Astrocyte (in vitro differentiated cells and primary cell): ENCODE results near the gene UMODL1. TPM values are rescaled to one million over a fixed set of nuclear protein-coding genes. Genes with fewer than 3 reads are reported as not detected.

Source experiments
- DNase-seq: peaks from one replicate; pipeline ENCODE4 v3.0.0-alpha.2; 2010; ENCODE audit warnings: low read depth
- FAIRE-seq: peaks from 2 replicates; lab custom pipeline; 2011; peaks lifted over from hg19 to GRCh38; lab: Jason Lieb, UNC
- H2AFZ ChIP-seq: 2 replicates; pipeline ENCODE4 v1.6.0; 2012; ENCODE audit warnings: low read depth, low read length, inconsistent platforms
- H3K27ac ChIP-seq: 2 replicates; pipeline ENCODE4 v1.5.1; 2011; ENCODE audit warnings: low read depth, low read length, inconsistent platforms
- H3K27me3 ChIP-seq: 2 replicates; pipeline ENCODE4 v1.6.0; 2011; ENCODE audit warnings: low read length, inconsistent platforms; ENCODE audit not compliant: insufficient read depth
- H3K36me3 ChIP-seq: 2 replicates; pipeline ENCODE4 v1.5.1; 2011; ENCODE audit warnings: low read length, inconsistent platforms; ENCODE audit not compliant: insufficient read depth
- H3K4me1 ChIP-seq: 2 replicates; pipeline ENCODE4 v1.5.1; 2011; ENCODE audit warnings: low read length, inconsistent platforms; ENCODE audit not compliant: insufficient read depth
- H3K4me2 ChIP-seq: 2 replicates; pipeline ENCODE4 v1.6.0; 2012; ENCODE audit warnings: low read length, inconsistent platforms
- H3K4me3 ChIP-seq: 2 replicates; pipeline ENCODE4 v1.5.1; 2011; ENCODE audit warnings: low read depth, mild to moderate bottlenecking, low read length, inconsistent platforms; ENCODE audit not compliant: insufficient read depth
- H3K79me2 ChIP-seq: 2 replicates; pipeline ENCODE4 v1.6.0; 2012; ENCODE audit warnings: mild to moderate bottlenecking, low read length, inconsistent platforms; ENCODE audit not compliant: insufficient read depth
- H3K9ac ChIP-seq: 2 replicates; pipeline ENCODE4 v1.6.0; 2012; ENCODE audit warnings: mild to moderate bottlenecking, low read length, inconsistent platforms
- H3K9me3 ChIP-seq: 2 replicates; pipeline ENCODE4 v1.5.1; 2012; ENCODE audit warnings: low read depth, mild to moderate bottlenecking, low read length, inconsistent platforms; ENCODE audit not compliant: insufficient read depth
- H4K20me1 ChIP-seq: 2 replicates; pipeline ENCODE4 v1.6.0; 2012; ENCODE audit warnings: low read length, inconsistent platforms; ENCODE audit not compliant: insufficient read depth
- H3K27ac Mint-ChIP-seq: one replicate; pipeline ENCODE4 v1.8.0; 2021; ENCODE audit warnings: mild to moderate bottlenecking, mixed read lengths; ENCODE audit not compliant: unreplicated experiment
- H3K27me3 Mint-ChIP-seq: one replicate; pipeline ENCODE4 v1.8.0; 2021; ENCODE audit warnings: low read depth, mixed read lengths; ENCODE audit not compliant: unreplicated experiment
- H3K36me3 Mint-ChIP-seq: one replicate; pipeline ENCODE4 v1.8.0; 2021; ENCODE audit warnings: low read depth, mixed read lengths; ENCODE audit not compliant: unreplicated experiment
- H3K4me1 Mint-ChIP-seq: one replicate; pipeline ENCODE4 v1.8.0; 2021; ENCODE audit warnings: low read depth, mixed read lengths; ENCODE audit not compliant: unreplicated experiment
- H3K4me3 Mint-ChIP-seq: one replicate; pipeline ENCODE4 v1.8.0; 2021; ENCODE audit warnings: mild to moderate bottlenecking, moderate library complexity, mixed read lengths; ENCODE audit not compliant: unreplicated experiment
- H3K9me3 Mint-ChIP-seq: one replicate; pipeline ENCODE4 v1.8.0; 2021; ENCODE audit warnings: mild to moderate bottlenecking, mixed read lengths; ENCODE audit not compliant: unreplicated experiment
- CTCF ChIP-seq: IDR thresholded peaks from 2 replicates; pipeline ENCODE4 v1.5.1; 2011; ENCODE audit warnings: low read depth, mild to moderate bottlenecking, inconsistent platforms, low read length, moderate library complexity; ENCODE audit not compliant: insufficient read depth
- EZH2 ChIP-seq: IDR thresholded peaks from 2 replicates; pipeline ENCODE4 v1.6.1; 2012; ENCODE audit warnings: mild to moderate bottlenecking, low read length, inconsistent platforms; ENCODE audit not compliant: insufficient read depth
- total RNA-seq: library from RNA; stranded (reverse); gene quantifications from 2 replicates; pipeline ENCODE4 v1.2.1, GENCODE V29; 2021

Gene UMODL1
- total RNA-seq, 1 donor from 2014 or later = not detected

GRCh38 chr21:42189431-42189830, 118.3 kb downstream of the UMODL1 start:
- no peak overlapping the region for H3K4me3 Mint-ChIP-seq
- Histone ChIP-seq H3K27me3 (peaks cover 10% of the 10 kb centered on the region), H3K9ac (no peak overlapping the region), H3K79me2 (no peaks in the 10 kb centered on the region), H3K36me3 (no peaks in the 10 kb centered on the region), H3K4me2 (no peak overlapping the region), H2AFZ (no peak overlapping the region), H3K4me1 (no peaks in the 10 kb centered on the region), H3K27ac (no peak overlapping the region), H3K4me3 (no peak overlapping the region), H3K9me3 (no peaks in the 10 kb centered on the region), H4K20me1 (no peaks in the 10 kb centered on the region)
- H3K27ac Mint-ChIP-seq = no peak overlapping the region
- peaks cover 21% of the 10 kb centered on the region for H3K4me1 Mint-ChIP-seq
- FAIRE-seq = no peak
- peaks cover 4% of the 10 kb centered on the region for H3K9me3 Mint-ChIP-seq
- H3K36me3 Mint-ChIP-seq = peaks cover 2% of the 10 kb centered on the region
- DNase-seq = no peak
- no peak for TF ChIP-seq CTCF
- no peak for TF ChIP-seq EZH2
- H3K27me3 Mint-ChIP-seq = peaks cover 30% of the 10 kb centered on the region

GRCh38 chr21:42189860-42190485, 118.9 kb downstream of the UMODL1 start:
- no peaks in the 10 kb centered on the region for H3K79me2 ChIP-seq
- Mint-ChIP-seq H3K4me3 (no peak overlapping the region), H3K4me1 (peaks cover 21% of the 10 kb centered on the region), H3K36me3 (peaks cover 2% of the 10 kb centered on the region), H3K9me3 (peaks cover 4% of the 10 kb centered on the region), H3K27ac (no peak overlapping the region), H3K27me3 (peaks cover 30% of the 10 kb centered on the region)
- H3K36me3 ChIP-seq = no peaks in the 10 kb centered on the region
- no peak overlapping the region for H3K4me3 ChIP-seq
- no peak overlapping the region for H3K4me2 ChIP-seq
- H2AFZ ChIP-seq = no peak overlapping the region
- no peak overlapping the region for H3K9ac ChIP-seq
- H3K9me3 ChIP-seq = no peaks in the 10 kb centered on the region
- no peaks in the 10 kb centered on the region for H3K4me1 ChIP-seq
- DNase-seq (no peak), FAIRE-seq (no peak)
- no peak for TF ChIP-seq EZH2
- TF ChIP-seq CTCF = no peak
- no peaks in the 10 kb centered on the region for H4K20me1 ChIP-seq
- peaks cover 10% of the 10 kb centered on the region for H3K27me3 ChIP-seq
- H3K27ac ChIP-seq = no peak overlapping the region

GRCh38 chr21:42190486-42190863, 119.4 kb downstream of the UMODL1 start:
- Histone ChIP-seq H3K4me1 (no peaks in the 10 kb centered on the region), H4K20me1 (no peaks in the 10 kb centered on the region), H3K4me3 (no peak overlapping the region), H3K9me3 (no peaks in the 10 kb centered on the region), H3K4me2 (no peak overlapping the region), H3K27me3 (peaks cover 10% of the 10 kb centered on the region), H3K79me2 (no peaks in the 10 kb centered on the region), H2AFZ (no peak overlapping the region), H3K36me3 (no peaks in the 10 kb centered on the region), H3K27ac (no peak overlapping the region), H3K9ac (no peak overlapping the region)
- peaks cover 34% of the 10 kb centered on the region for H3K27me3 Mint-ChIP-seq
- H3K36me3 Mint-ChIP-seq = peaks cover 2% of the 10 kb centered on the region
- peaks cover 4% of the 10 kb centered on the region for H3K9me3 Mint-ChIP-seq
- H3K4me1 Mint-ChIP-seq = peaks cover 24% of the 10 kb centered on the region
- DNase-seq (no peak), FAIRE-seq (no peak)
- H3K27ac Mint-ChIP-seq = no peak overlapping the region
- TF ChIP-seq CTCF (no peak), EZH2 (no peak)
- no peak overlapping the region for H3K4me3 Mint-ChIP-seq
